HCT116 (cell line): Measurements from ENCODE around the gene WTAP. TPM values are rescaled to one million over a fixed set of nuclear protein-coding genes. Genes with fewer than 3 reads are reported as not detected.

Experiments used
- ATAC-seq: fragments of 200-7000 bp; cut with Tn5 transposase; 2 replicates; pipeline ENCODE4 v1.9.1; 2020; ENCODE audit warnings: mild to moderate bottlenecking, moderate library complexity
- BruUV-seq: library from RNA; stranded (reverse); fragments of 400-500 nt; replicated peaks from 2 replicates; lab custom pipeline; 2021; lab: Mats Ljungman, UMichigan
- CTCF ChIA-PET: fragments of 300-600 bp; sonication (Branson Sonifier 250); formaldehyde crosslinking; loops from one replicate; lab custom pipeline; 2021; ENCODE audit warnings: antibody characterized with exemption; lab: Charles Lee
- POLR2A ChIA-PET: fragments of 300-600, 350-600 bp; sonication (Branson Sonifier 250); formaldehyde crosslinking; loops from one replicate; lab custom pipeline; 2021; ENCODE audit warnings: antibody characterized with exemption; lab: Charles Lee
- RAD21 ChIA-PET, 2 experiments: fragments of 300-600 bp; sonication (Branson Sonifier 250); formaldehyde crosslinking; loops; one replicate each; lab custom pipeline; 2023; ENCODE audit warnings: low total read pairs in 2 of 2; ENCODE audit not compliant: uncharacterized antibody in 2 of 2, unreplicated experiment in 2 of 2, low non-redundant PET in 1 of 2; lab: Charles Lee
- DNase-seq: peaks from one replicate; pipeline ENCODE4 v3.0.0-alpha.2; 2010; ENCODE audit warnings: low read depth, low spot score
- H2AFZ ChIP-seq: fragments of 200-600 bp; shearing (Covaris generic), sonication (generic); 2 replicates; pipeline ENCODE4 v1.6.1; 2017; ENCODE audit warnings: low read depth, mixed run types, mixed read lengths, antibody characterized with exemption, low read length; ENCODE audit not compliant: poor library complexity, severe bottlenecking
- H3K27ac ChIP-seq: 2 replicates; pipeline ENCODE4 v1.5.1; 2012; ENCODE audit warnings: low read depth, low read length
- H3K27me3 ChIP-seq: fragments of 200-600 bp; sonication (generic); 2 replicates; pipeline ENCODE4 v1.6.1; 2016; ENCODE audit warnings: mixed run types, low read length, mixed read lengths; ENCODE audit not compliant: insufficient read depth
- H3K36me3 ChIP-seq, 2 experiments: fragments of 200-500 bp in 1 of 2; fragments of 200-600 bp in 1 of 2; sonication (Bioruptor generic) in 1 of 2; sonication (generic) in 1 of 2; 2 replicates each; pipeline versions ENCODE4 v1.5.1 to v1.6.1; 2014 to 2016; ENCODE audit warnings: low read length in 2 of 2, inconsistent platforms in 1 of 2, mixed read lengths in 1 of 2, mixed run types in 1 of 2; ENCODE audit not compliant: insufficient read depth in 2 of 2, control insufficient read depth in 1 of 2
- H3K4me1 ChIP-seq, 2 experiments: fragments of 200-600 bp in 1 of 2; sonication (generic) in 1 of 2; 2 replicates each; pipeline versions ENCODE4 v1.5.1 to v1.6.1; 2012 to 2017; ENCODE audit warnings: low read length in 2 of 2, inconsistent platforms in 1 of 2, mild to moderate bottlenecking in 1 of 2, mixed read lengths in 1 of 2, mixed run types in 1 of 2, moderate library complexity in 1 of 2; ENCODE audit not compliant: insufficient read depth in 2 of 2, control insufficient read depth in 1 of 2
- H3K4me2 ChIP-seq: fragments of 200-600 bp; sonication (generic); 2 replicates; pipeline ENCODE4 v1.6.1; 2017; ENCODE audit warnings: mixed run types, low read length, mixed read lengths
- H3K4me3 ChIP-seq, 2 experiments: fragments of 200-600 bp in 1 of 2; sonication (generic) in 1 of 2; replicated peaks in 1 of 2; 2 replicates each; pipeline ENCODE4 v1.5.1; 2011 to 2016; ENCODE audit warnings: low read length in 2 of 2, control low read depth in 1 of 2, low read depth in 1 of 2, mild to moderate bottlenecking in 1 of 2, mixed read lengths in 1 of 2, mixed run types in 1 of 2
- H3K79me2 ChIP-seq: fragments of 200-600 bp; sonication (generic); 2 replicates; pipeline ENCODE4 v1.6.1; 2017; ENCODE audit warnings: mild to moderate bottlenecking, mixed run types, low read length, moderate library complexity, mixed read lengths; ENCODE audit not compliant: insufficient read depth
- H3K9ac ChIP-seq: fragments of 200-600 bp; sonication (generic); 2 replicates; pipeline ENCODE4 v1.6.1; 2016; ENCODE audit warnings: low read length, mixed read lengths
- H3K9me2 ChIP-seq: fragments of 200-600 bp; sonication (generic), shearing (Covaris generic); 2 replicates; pipeline ENCODE4 v1.6.1; 2017; ENCODE audit warnings: mixed run types, mild to moderate bottlenecking, moderate library complexity; ENCODE audit not compliant: insufficient read depth
- H3K9me3 ChIP-seq, 2 experiments: fragments of 200-500 bp in 1 of 2; fragments of 200-600 bp in 1 of 2; sonication (Bioruptor generic) in 1 of 2; sonication (generic) in 1 of 2; 2 replicates each; pipeline ENCODE4 v1.6.1; 2014 to 2017; ENCODE audit warnings: low read length in 2 of 2, mixed read lengths in 2 of 2, inconsistent platforms in 1 of 2, low read depth in 1 of 2, mild to moderate bottlenecking in 1 of 2, mixed run types in 1 of 2, moderate library complexity in 1 of 2; ENCODE audit not compliant: control insufficient read depth in 1 of 2, insufficient read depth in 1 of 2
- H4K20me1 ChIP-seq: fragments of 200-600 bp; sonication (generic), shearing (Covaris generic); 2 replicates; pipeline ENCODE4 v1.6.1; 2017; ENCODE audit warnings: mixed run types, mild to moderate bottlenecking, moderate library complexity; ENCODE audit not compliant: insufficient read depth
- CBX3 ChIP-seq: IDR thresholded peaks from 2 replicates; pipeline ENCODE4 v1.6.1; 2012; ENCODE audit warnings: low read depth
- CTCF ChIP-seq, 3 experiments: fragments of 200-600 bp in 1 of 3; sonication (generic) in 1 of 3; IDR thresholded peaks in 2 of 3; conservative IDR thresholded peaks in 1 of 3; 2 replicates each; pipeline ENCODE4 v1.5.1; 2012 to 2017; ENCODE audit warnings: low read depth in 2 of 3, low read length in 2 of 3, antibody characterized with exemption in 1 of 3, borderline replicate concordance in 1 of 3, control low read depth in 1 of 3, mild to moderate bottlenecking in 1 of 3, mixed read lengths in 1 of 3, mixed run types in 1 of 3, moderate library complexity in 1 of 3; ENCODE audit not compliant: insufficient read depth in 1 of 3
- ELF1 ChIP-seq: IDR thresholded peaks from 2 replicates; pipeline ENCODE4 v1.6.1; 2012; ENCODE audit warnings: low read depth, borderline replicate concordance
- EZH2phosphoT487 ChIP-seq: fragments of 200-600 bp; IDR thresholded peaks from 2 replicates; pipeline ENCODE4 v1.6.1; 2018; ENCODE audit warnings: antibody characterized with exemption, borderline replicate concordance
- JUND ChIP-seq: IDR thresholded peaks from 2 replicates; pipeline ENCODE4 v1.6.1; 2012
- MAX ChIP-seq: IDR thresholded peaks from 2 replicates; pipeline ENCODE4 v1.6.1; 2012
- POLR2AphosphoS5 ChIP-seq: IDR thresholded peaks from 2 replicates; pipeline ENCODE4 v1.6.1; 2011; ENCODE audit warnings: mild to moderate bottlenecking, low read depth, low read length, moderate library complexity
- RAD21 ChIP-seq: IDR thresholded peaks from 2 replicates; pipeline ENCODE4 v1.6.1; 2012; ENCODE audit warnings: low read depth, mild to moderate bottlenecking
- SRF ChIP-seq: IDR thresholded peaks from 2 replicates; pipeline ENCODE4 v1.6.1; 2012; ENCODE audit warnings: low read depth
- ZNF274 ChIP-seq: fragments of 200-500 bp; sonication (Bioruptor generic); IDR thresholded peaks from 2 replicates; pipeline ENCODE4 v1.6.1; 2014; ENCODE audit warnings: mild to moderate bottlenecking, low read depth, low read length, inconsistent platforms
- intact Hi-C: fragments of 100-400 bp; cut with micrococcal nuclease; formaldehyde crosslinking; loops from 2 replicates; pipeline ENCODE4 v1.10.0; 2022
- total RNA-seq: library from RNA; stranded (reverse); gene quantifications from one replicate; pipeline ENCODE4 v1.2.1, GENCODE V29; 2021; ENCODE audit not compliant: unreplicated experiment

Gene WTAP
- total RNA-seq, 1 experiment from 2014 or later: 88.6 TPM

GRCh38 chr6:159715166-159715565, 12.1 kb upstream of the WTAP start:
- DNase-seq: no peak
- H3K9me3 ChIP-seq: no peaks in the 10 kb centered on the region
- no peak overlapping the region for H3K4me3 ChIP-seq
- H4K20me1 ChIP-seq: no peaks in the 10 kb centered on the region
- H3K9me2 ChIP-seq: no peaks in the 10 kb centered on the region
- H3K79me2 ChIP-seq: no peaks in the 10 kb centered on the region
- ChIA-PET POLR2A (no interaction called here), RAD21 (no interaction called here), CTCF (no interaction called here)
- no peak for ATAC-seq
- H3K27ac ChIP-seq: no peak overlapping the region
- H3K36me3 ChIP-seq: no peaks in the 10 kb centered on the region
- no peak overlapping the region for H2AFZ ChIP-seq
- TF ChIP-seq CTCF (IDR thresholded peaks at IDR 0.05 in 2 of 3, conservative IDR thresholded peaks at IDR 0.05 in 1 of 3; ENCODE audit: borderline replicate concordance in 1 of 3, insufficient read depth in 1 of 3, low read depth in 2 of 3, low read length in 2 of 3) (no peak), RAD21 (no peak), JUND (no peak), CBX3 (no peak), SRF (no peak)
- TF ChIP-seq, all 23 proteins: peak for 0
- H3K4me2 ChIP-seq: no peak overlapping the region
- H3K27me3 ChIP-seq: no peaks in the 10 kb centered on the region
- H3K9ac ChIP-seq: no peak overlapping the region
- BruUV-seq: no TSS peak
- intact Hi-C loops: no loop called here
- no peaks in the 10 kb centered on the region for H3K4me1 ChIP-seq

- Histone ChIP-seq H3K27ac (no peak overlapping the region), H3K4me3 (no peak overlapping the region), H3K27me3 (no peaks in the 10 kb centered on the region), H3K36me3 (no peaks in the 10 kb centered on the region), H3K9ac (no peak overlapping the region), H4K20me1 (no peaks in the 10 kb centered on the region), H2AFZ (no peak overlapping the region)
- CTCF ChIA-PET: no interaction called here
- intact Hi-C loops: no loop called here
- no peak for ATAC-seq
- TF ChIP-seq EZH2phosphoT487 (no peak), POLR2AphosphoS5 (no peak), CBX3 (no peak), ELF1 (no peak), ZNF274 (no peak), MAX (no peak)
- TF ChIP-seq, all 23 proteins: peak for 0
- no TSS peak for BruUV-seq
- POLR2A ChIA-PET: no interaction called here
- RAD21 ChIA-PET: no interaction called here
- no peak for DNase-seq
- Histone ChIP-seq H3K4me1 (no peaks in the 10 kb centered on the region), H3K4me2 (no peak overlapping the region), H3K79me2 (no peaks in the 10 kb centered on the region), H3K9me2 (no peaks in the 10 kb centered on the region), H3K9me3 (no peaks in the 10 kb centered on the region)
These were observed 11.7 kb upstream of the WTAP start for GRCh38 chr6:159715605-159716004.
